Stimulated activated CD4-positive, alpha-beta T cell treated with anti-CD3 and anti-CD28 coated beads, Interleukin-4, amount 100 ng/mL, for 1 hour (primary cell): Measurements from ENCODE around the gene GLRX5.

ENCODE experiments used
- DNase-seq: peaks from one replicate; pipeline ENCODE4 v3.0.0-alpha.2; 2020

The GLRX5 gene

GRCh38 chr14:95536671-95537070 is 1.8 kb downstream of the GLRX5 start:
- DNase-seq: no peak

- DNase-seq: no peak
These were observed 2.6 kb downstream of the GLRX5 start for GRCh38 chr14:95537298-95538089.

GRCh38 chr14:95538801-95539509 is 4.1 kb downstream of the GLRX5 start:
- DNase-seq: no peak

- no peak for DNase-seq
These were observed 5.5 kb downstream of the GLRX5 start for GRCh38 chr14:95540236-95540855.

GRCh38 chr14:95541346-95541745 is 6.5 kb downstream of the GLRX5 start:
- DNase-seq: no peak

- DNase-seq: no peak
These were observed 7.4 kb downstream of the GLRX5 start for GRCh38 chr14:95541932-95542930.

GRCh38 chr14:95543021-95543420 is 8.2 kb downstream of the GLRX5 start:
- DNase-seq: no peak

GRCh38 chr14:95544588-95544987 is 9.7 kb downstream of the GLRX5 start:
- DNase-seq: no peak

- DNase-seq: no peak
These were observed 10.8 kb downstream of the GLRX5 start for GRCh38 chr14:95545515-95546168.

GRCh38 chr14:95547272-95547625 is 12.4 kb downstream of the GLRX5 start:
- no peak for DNase-seq

GRCh38 chr14:95547626-95548327 is 12.9 kb downstream of the GLRX5 start:
- DNase-seq: no peak

- DNase-seq: no peak
These were observed 13.6 kb downstream of the GLRX5 start for GRCh38 chr14:95548328-95548929.

- no peak for DNase-seq
These were observed 15.1 kb downstream of the GLRX5 start for GRCh38 chr14:95549656-95550585.

- no peak for DNase-seq
These were observed 16.6 kb downstream of the GLRX5 start for GRCh38 chr14:95551435-95551834.

GRCh38 chr14:95553141-95553540 is 18.3 kb downstream of the GLRX5 start:
- DNase-seq: no peak

- no peak for DNase-seq
These were observed 20.2 kb downstream of the GLRX5 start for GRCh38 chr14:95555053-95555452.

GRCh38 chr14:95557291-95557690 is 22.4 kb downstream of the GLRX5 start:
- DNase-seq: no peak

- DNase-seq: no peak
These were observed 23.0 kb downstream of the GLRX5 start for GRCh38 chr14:95557832-95558231.

- DNase-seq: no peak
These were observed 24.4 kb downstream of the GLRX5 start for GRCh38 chr14:95559203-95559602.

GRCh38 chr14:95561001-95561412 is 26.2 kb downstream of the GLRX5 start:
- DNase-seq: peak; percentile 85
